Measurements from ENCODE around the gene MACROD2.

DNA sequence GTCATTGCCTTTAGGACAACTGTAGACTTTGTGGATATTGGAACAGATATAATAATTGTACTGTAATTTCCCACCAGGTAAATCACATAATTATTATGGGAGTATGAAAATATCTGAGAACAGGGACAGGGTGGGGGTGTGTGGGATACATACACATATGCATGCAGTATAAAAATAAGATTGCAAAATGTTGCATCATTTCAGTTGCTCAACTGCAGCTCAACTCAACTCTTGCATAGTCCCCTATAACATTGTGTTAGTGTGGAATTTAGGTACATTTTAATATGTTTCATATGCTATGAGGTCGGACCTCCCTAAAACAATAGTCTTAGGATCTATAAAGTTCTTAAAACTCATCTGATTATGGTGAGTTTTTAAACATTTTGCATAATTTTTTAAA is 617.1 kb downstream of the MACROD2 start:
- TF ChIP-seq, protein P1, sequence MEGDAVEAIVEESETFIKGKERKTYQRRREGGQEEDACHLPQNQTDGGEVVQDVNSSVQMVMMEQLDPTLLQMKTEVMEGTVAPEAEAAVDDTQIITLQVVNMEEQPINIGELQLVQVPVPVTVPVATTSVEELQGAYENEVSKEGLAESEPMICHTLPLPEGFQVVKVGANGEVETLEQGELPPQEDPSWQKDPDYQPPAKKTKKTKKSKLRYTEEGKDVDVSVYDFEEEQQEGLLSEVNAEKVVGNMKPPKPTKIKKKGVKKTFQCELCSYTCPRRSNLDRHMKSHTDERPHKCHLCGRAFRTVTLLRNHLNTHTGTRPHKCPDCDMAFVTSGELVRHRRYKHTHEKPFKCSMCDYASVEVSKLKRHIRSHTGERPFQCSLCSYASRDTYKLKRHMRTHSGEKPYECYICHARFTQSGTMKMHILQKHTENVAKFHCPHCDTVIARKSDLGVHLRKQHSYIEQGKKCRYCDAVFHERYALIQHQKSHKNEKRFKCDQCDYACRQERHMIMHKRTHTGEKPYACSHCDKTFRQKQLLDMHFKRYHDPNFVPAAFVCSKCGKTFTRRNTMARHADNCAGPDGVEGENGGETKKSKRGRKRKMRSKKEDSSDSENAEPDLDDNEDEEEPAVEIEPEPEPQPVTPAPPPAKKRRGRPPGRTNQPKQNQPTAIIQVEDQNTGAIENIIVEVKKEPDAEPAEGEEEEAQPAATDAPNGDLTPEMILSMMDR (IDR thresholded peaks at IDR 0.05) = no peak
- no peak for TF ChIP-seq POLR2A (IDR thresholded peaks at IDR 0.05)
